ENCODE data around the gene ELMOD3. TPM values are rescaled to one million over a fixed set of nuclear protein-coding genes. Genes with fewer than 3 reads are reported as not detected.

The ELMOD3 gene
- total RNA-seq, 4 donors from 2014 or later, result 8.2 to 16.6 (median 13.7) TPM

DNA sequence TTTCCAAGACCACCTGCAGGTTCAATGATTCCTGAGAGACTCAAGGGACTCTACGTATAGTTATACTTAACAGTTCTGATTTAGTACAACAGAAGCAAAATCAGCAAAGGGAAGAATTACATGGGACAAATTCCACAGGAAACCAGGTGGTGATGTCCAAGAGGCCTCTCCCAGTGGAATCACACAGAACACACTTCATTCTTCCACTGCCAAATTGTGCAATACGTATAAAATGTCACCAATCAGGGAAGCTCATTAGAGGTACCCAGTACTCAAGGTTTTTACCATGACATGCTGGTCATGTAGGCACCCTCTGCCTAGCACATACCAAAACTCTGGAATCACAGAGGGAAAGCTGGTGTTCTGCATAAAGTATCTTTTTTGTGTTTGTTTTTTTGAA is 33.2 kb downstream of the ELMOD3 start:
- Histone ChIP-seq H3K27me3 (no peaks in the 10 kb centered on the region), H3K36me3 (peaks cover 13 to 88% (median 19%) of the 10 kb centered on the region in 3 donors), H3K4me3 (no peak overlapping the region), H3K9me3 (no peaks in the 10 kb centered on the region), H3K4me1 (no peaks in the 10 kb centered on the region), H3K27ac (no peak overlapping the region)
- intact Hi-C loops (cut with DNase I), result no loop called here
- no peak for TF ChIP-seq POLR2A (IDR thresholded peaks at IDR 0.05)
- TF ChIP-seq, protein P1, sequence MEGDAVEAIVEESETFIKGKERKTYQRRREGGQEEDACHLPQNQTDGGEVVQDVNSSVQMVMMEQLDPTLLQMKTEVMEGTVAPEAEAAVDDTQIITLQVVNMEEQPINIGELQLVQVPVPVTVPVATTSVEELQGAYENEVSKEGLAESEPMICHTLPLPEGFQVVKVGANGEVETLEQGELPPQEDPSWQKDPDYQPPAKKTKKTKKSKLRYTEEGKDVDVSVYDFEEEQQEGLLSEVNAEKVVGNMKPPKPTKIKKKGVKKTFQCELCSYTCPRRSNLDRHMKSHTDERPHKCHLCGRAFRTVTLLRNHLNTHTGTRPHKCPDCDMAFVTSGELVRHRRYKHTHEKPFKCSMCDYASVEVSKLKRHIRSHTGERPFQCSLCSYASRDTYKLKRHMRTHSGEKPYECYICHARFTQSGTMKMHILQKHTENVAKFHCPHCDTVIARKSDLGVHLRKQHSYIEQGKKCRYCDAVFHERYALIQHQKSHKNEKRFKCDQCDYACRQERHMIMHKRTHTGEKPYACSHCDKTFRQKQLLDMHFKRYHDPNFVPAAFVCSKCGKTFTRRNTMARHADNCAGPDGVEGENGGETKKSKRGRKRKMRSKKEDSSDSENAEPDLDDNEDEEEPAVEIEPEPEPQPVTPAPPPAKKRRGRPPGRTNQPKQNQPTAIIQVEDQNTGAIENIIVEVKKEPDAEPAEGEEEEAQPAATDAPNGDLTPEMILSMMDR (IDR thresholded peaks at IDR 0.05), result no peak
- no peak for DNase-seq
- WGBS, 2 donors, result 83 to 97% methylated on average over 2 of the region's 2 CpGs

DNA sequence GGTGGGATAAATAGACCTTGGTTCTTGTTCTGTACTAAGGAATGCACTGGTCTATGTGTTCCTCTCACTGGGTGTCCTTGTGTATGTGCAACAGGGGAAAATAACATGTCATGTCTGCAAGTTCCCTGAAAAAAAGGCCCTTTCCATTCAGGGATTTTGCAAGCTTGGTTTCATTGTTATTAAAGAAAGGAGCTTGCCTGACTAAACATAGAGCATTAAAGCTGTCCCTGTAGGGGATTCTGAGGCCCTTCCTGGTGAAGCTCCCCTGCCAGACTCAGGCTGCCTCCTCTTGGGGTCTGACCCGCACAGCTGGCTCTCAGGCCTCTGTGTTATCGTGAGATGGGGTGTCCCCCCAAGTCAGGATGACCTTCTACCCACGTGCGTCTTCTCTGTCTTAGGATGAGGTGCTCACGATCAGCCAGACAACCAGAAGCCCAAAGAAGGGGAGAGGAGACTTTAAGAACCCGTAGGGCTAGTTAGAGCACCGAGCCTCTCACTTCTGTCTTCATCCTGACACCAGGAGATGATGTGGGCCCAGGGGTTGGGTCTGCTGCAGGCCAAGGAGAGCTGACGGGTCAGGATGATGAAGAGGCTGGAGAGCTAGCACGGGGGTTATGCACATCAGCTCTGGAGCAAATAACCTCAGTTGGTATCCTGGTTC is 34.4 kb downstream of the ELMOD3 start:
- intact Hi-C loops (cut with DNase I), result no loop called here

DNA sequence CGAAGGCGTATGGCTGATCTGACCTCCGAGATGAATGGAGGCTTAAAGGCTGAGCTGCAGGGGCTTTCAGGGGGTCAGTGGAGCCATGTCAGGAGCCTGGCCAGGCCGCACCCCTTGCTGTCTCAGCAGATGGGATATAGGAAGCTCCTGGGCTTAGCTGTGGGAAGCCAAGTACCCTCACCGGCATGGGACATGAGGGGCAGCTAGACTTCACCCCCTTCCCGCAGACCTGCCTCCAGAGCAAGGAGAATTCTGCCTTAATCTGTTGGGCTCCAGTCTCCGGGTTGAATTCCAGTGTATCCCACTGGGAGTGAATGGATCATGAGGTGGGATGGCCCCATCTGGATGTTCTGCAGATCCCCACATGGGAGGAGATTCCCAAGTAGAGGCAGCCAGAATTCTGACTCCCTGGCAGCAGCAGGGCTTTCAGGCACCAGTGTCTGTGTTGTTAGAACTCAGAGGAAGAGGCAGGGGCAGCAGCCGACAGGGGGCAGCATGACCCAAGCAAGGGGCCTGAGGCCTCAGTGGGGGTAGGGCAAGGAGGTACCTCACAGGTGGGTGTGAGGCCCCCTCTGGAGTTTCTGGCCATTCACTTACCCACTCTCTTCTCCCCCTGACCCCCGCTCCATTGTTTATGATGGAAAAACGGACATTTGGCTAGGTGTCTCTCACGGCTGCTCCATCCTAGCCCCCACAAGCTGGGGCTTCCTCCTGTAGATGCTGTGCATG is 36.5 kb downstream of the ELMOD3 start:
- H3K27me3 ChIP-seq, result no peaks in the 10 kb centered on the region
- H3K36me3 ChIP-seq, result peaks cover 18 to 97% (median 18%) of the 10 kb centered on the region in 3 donors
- no peak overlapping the region for H3K27ac ChIP-seq
- WGBS, 2 donors, result 75 to 82% methylated on average over 7 of the region's 11 CpGs
- TF ChIP-seq POLR2A (IDR thresholded peaks at IDR 0.05), result no peak
- TF ChIP-seq, protein P1 (IDR thresholded peaks at IDR 0.05), result peak in 5 of 6 experiments; percentile 56 to 77 (median 58)
- DNase-seq, result no peak
- no peaks in the 10 kb centered on the region for H3K9me3 ChIP-seq
- peaks cover 0 to 28% (median 0%) of the 10 kb centered on the region in 3 donors for H3K4me1 ChIP-seq
- intact Hi-C loops (cut with DNase I), result no loop called here
- no peak overlapping the region for H3K4me3 ChIP-seq

More for the DNA sequence above, 34.4 kb downstream of the ELMOD3 start:
- Histone ChIP-seq H3K27me3 (no peaks in the 10 kb centered on the region), H3K27ac (no peak overlapping the region), H3K36me3 (peaks cover 18 to 91% (median 19%) of the 10 kb centered on the region in 3 donors), H3K9me3 (no peaks in the 10 kb centered on the region), H3K4me3 (no peak overlapping the region), H3K4me1 (peaks cover 0 to 7% (median 0%) of the 10 kb centered on the region in 3 donors)
- 86 to 87% methylated on average over 4 to 7 of the region's 9 CpGs for WGBS, 2 donors
- DNase-seq, result no peak
- TF ChIP-seq POLR2A (IDR thresholded peaks at IDR 0.05), result no peak
- TF ChIP-seq, protein P1 (IDR thresholded peaks at IDR 0.05), result no peak

DNA sequence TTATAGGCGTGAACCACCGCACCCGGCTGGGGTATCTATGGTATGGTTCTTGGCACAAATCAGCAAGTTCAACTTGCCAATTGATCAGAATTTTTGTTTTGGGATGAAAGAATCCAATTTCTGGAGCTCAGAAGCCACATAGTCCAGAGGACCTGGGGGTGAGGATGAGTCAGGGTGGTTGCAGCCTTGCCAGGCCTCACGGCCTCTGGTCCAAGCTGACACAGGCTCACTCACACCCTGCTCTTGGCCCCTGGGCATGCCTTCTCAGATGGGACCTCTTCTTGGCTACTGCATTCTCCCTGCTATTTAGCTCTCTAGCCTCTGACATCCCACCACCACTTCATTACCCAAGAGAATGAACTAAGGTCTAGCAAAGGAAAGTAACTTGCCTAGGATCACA is 39.3 kb downstream of the ELMOD3 start:
- intact Hi-C loops (cut with DNase I), result no loop called here
- H3K27ac ChIP-seq, result peak overlapping the region in 3 of 4 donors; percentile 26 to 88 (median 39)
- H3K4me1 ChIP-seq, result peaks cover 11 to 55% (median 17%) of the 10 kb centered on the region in 3 donors
- no peak overlapping the region for H3K4me3 ChIP-seq
- H3K9me3 ChIP-seq, result no peaks in the 10 kb centered on the region
- H3K27me3 ChIP-seq, result no peaks in the 10 kb centered on the region
- DNase-seq, result no peak
- 57 to 75% methylated on average over 2 to 4 of the region's 4 CpGs for WGBS, 2 donors
- TF ChIP-seq POLR2A (IDR thresholded peaks at IDR 0.05), result no peak
- TF ChIP-seq, protein P1 (IDR thresholded peaks at IDR 0.05), result no peak
- peaks cover 10 to 91% (median 18%) of the 10 kb centered on the region in 3 donors for H3K36me3 ChIP-seq

DNA sequence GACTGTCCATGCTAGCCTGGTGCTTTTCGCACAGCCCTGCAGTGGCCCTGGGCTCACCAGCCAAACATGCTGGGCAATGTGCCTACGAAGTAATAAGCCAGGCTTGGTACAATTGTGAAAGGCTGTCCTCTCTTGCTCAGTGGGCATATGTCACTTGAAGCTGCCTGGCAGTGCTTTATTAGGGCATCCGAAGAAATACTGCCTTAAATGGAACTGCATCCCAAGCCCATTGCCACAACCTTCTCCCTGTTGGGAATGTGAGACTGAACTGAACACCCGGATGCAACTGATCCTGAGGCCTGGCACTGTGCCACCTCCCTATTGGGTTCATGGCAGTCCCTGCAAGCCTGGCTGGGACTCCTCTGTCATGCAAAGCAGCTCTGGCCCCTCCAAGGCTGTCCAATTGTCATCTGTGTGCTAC is 39.7 kb downstream of the ELMOD3 start:
- DNase-seq, result no peak

More for the DNA sequence above, 39.7 kb downstream of the ELMOD3 start:
- 60 to 64% methylated on average over 4 of the region's 4 CpGs for WGBS, 2 donors
- no peak overlapping the region for H3K4me3 ChIP-seq
- H3K4me1 ChIP-seq, result peaks cover 11 to 56% (median 17%) of the 10 kb centered on the region in 3 donors
- peaks cover 10 to 91% (median 18%) of the 10 kb centered on the region in 3 donors for H3K36me3 ChIP-seq
- intact Hi-C loops (cut with DNase I), result no loop called here
- peak overlapping the region in 3 of 4 donors; percentile 26 to 88 (median 39) for H3K27ac ChIP-seq
- no peaks in the 10 kb centered on the region for H3K9me3 ChIP-seq
- TF ChIP-seq POLR2A (IDR thresholded peaks at IDR 0.05), result no peak
- TF ChIP-seq, protein P1 (IDR thresholded peaks at IDR 0.05), result no peak
- H3K27me3 ChIP-seq, result no peaks in the 10 kb centered on the region

Measured in esophagus squamous epithelium (tissue), 5 donors.